GM12878 (cell line): ENCODE data around the gene RPS2.
"Not testable (repeated sequence)": the region's sequence is repeated elsewhere in the genome, so short reads cannot be mapped to it uniquely, and the experiment has no call there.

ENCODE experiments used
- BCLAF1 ChIP-seq: fragments of 450-650 bp; IDR thresholded peaks from 2 replicates; pipeline ENCODE4 v1.6.1; 2017; ENCODE audit warnings: antibody characterized with exemption, mild to moderate bottlenecking, moderate library complexity
- CTCF ChIP-seq, 3 experiments: IDR thresholded peaks in 2 of 3; conservative IDR thresholded peaks in 1 of 3; 2 replicates each; pipeline ENCODE4 v1.5.1; 2011; ENCODE audit warnings: low read depth in 3 of 3, low read length in 3 of 3, mild to moderate bottlenecking in 3 of 3, control low read depth in 2 of 3, moderate library complexity in 2 of 3, inconsistent platforms in 1 of 3, mixed read lengths in 1 of 3; ENCODE audit not compliant: control insufficient read depth in 2 of 3, insufficient read depth in 1 of 3; ENCODE audit errors: extremely low read depth in 1 of 3
- EZH2 ChIP-seq: IDR thresholded peaks from 2 replicates; pipeline ENCODE4 v1.6.1; 2012; ENCODE audit warnings: low read depth, mild to moderate bottlenecking, control low read depth, inconsistent platforms, low read length, borderline replicate concordance; ENCODE audit not compliant: control insufficient read depth
- NBN ChIP-seq: fragments of 450-650 bp; IDR thresholded peaks from 2 replicates; pipeline ENCODE4 v1.6.1; 2016
- NR2C2 ChIP-seq: IDR thresholded peaks from 2 replicates; pipeline ENCODE4 v1.6.1; 2011; ENCODE audit warnings: borderline replicate concordance, low read depth; ENCODE audit not compliant: control insufficient read depth, insufficient read length
- PBX3 ChIP-seq: IDR thresholded peaks from 2 replicates; pipeline ENCODE4 v1.6.1; 2011; ENCODE audit warnings: mild to moderate bottlenecking, low read depth, low read length, moderate library complexity; ENCODE audit not compliant: insufficient replicate concordance
- POLR2A ChIP-seq: IDR thresholded peaks from 2 replicates; pipeline ENCODE4 v1.6.1; 2011; ENCODE audit warnings: low read depth, mild to moderate bottlenecking, low read length
- PRDM15 ChIP-seq: fragments of 450-650 bp; formaldehyde crosslinking; IDR thresholded peaks from 2 replicates; pipeline ENCODE4 v1.4.0; 2020; ENCODE audit warnings: mild to moderate bottlenecking, moderate library complexity
- RAD21 ChIP-seq: IDR thresholded peaks from 2 replicates; pipeline ENCODE4 v1.6.1; 2011; ENCODE audit warnings: mild to moderate bottlenecking, low read depth, low read length, moderate library complexity; ENCODE audit not compliant: insufficient read depth

GRCh38 chr16:1920122-1920521, 44.5 kb downstream of the RPS2 start:
- not testable (repeated sequence) for TF ChIP-seq NR2C2; PBX3; CTCF (IDR thresholded peaks at IDR 0.05 in 2 of 3, conservative IDR thresholded peaks at IDR 0.05 in 1 of 3; ENCODE audit: control insufficient read depth in 2 of 3, extremely low read depth in 1 of 3, insufficient read depth in 1 of 3, low read depth in 3 of 3, low read length in 3 of 3); NBN; RAD21; BCLAF1; POLR2A; PRDM15 (CRISPR knock-in tag); EZH2
